Stimulated activated CD8-positive, alpha-beta memory T cell treated with anti-CD3 and anti-CD28 coated beads, Interleukin-15, amount 100 ng/mL, for 48 hours (primary cell): ENCODE data around the gene FZD10.

Experiments used
- DNase-seq, 2 donors: peaks; one replicate each; pipeline ENCODE4 v3.0.0-alpha.2; 2020; ENCODE audit warnings: low read depth in 2 of 2

The FZD10 gene

GRCh38 chr12:130162267-130162666 lies at the start of gene FZD10:
FZD10 (plus strand) TSS chr12:130162464; CDS start chr12:130162943, 479 bp downstream.
- no peak for DNase-seq

- no peak for DNase-seq
Measured at GRCh38 chr12:130114952-130115351, 47.3 kb upstream of the FZD10 start.

- DNase-seq, result no peak
Measured at GRCh38 chr12:130115646-130116045, 46.6 kb upstream of the FZD10 start.

GRCh38 chr12:130116791-130117190 lies 45.5 kb upstream of the FZD10 start:
- DNase-seq, result no peak

GRCh38 chr12:130117233-130117632 lies 45.0 kb upstream of the FZD10 start:
- no peak for DNase-seq

- no peak for DNase-seq
Measured at GRCh38 chr12:130117701-130118100, 44.6 kb upstream of the FZD10 start.

- DNase-seq, result no peak
Measured at GRCh38 chr12:130118181-130118580, 44.1 kb upstream of the FZD10 start.

GRCh38 chr12:130119241-130119861 lies 42.9 kb upstream of the FZD10 start:
- DNase-seq, result no peak

GRCh38 chr12:130120012-130120805 lies 42.1 kb upstream of the FZD10 start:
- no peak for DNase-seq

GRCh38 chr12:130121226-130122000 lies 40.9 kb upstream of the FZD10 start:
- no peak for DNase-seq

- DNase-seq, result no peak
Measured at GRCh38 chr12:130122356-130122755, 39.9 kb upstream of the FZD10 start.

- DNase-seq, result no peak
Measured at GRCh38 chr12:130124106-130124505, 38.2 kb upstream of the FZD10 start.

GRCh38 chr12:130124605-130125244 lies 37.5 kb upstream of the FZD10 start:
- no peak for DNase-seq

- no peak for DNase-seq
Measured at GRCh38 chr12:130126023-130126432, 36.2 kb upstream of the FZD10 start.

- no peak for DNase-seq
Measured at GRCh38 chr12:130127532-130127911, 34.7 kb upstream of the FZD10 start.

- DNase-seq, result no peak
Measured at GRCh38 chr12:130127912-130128789, 34.1 kb upstream of the FZD10 start.

- DNase-seq, result no peak
Measured at GRCh38 chr12:130128790-130129735, 33.2 kb upstream of the FZD10 start.

- DNase-seq, result no peak
Measured at GRCh38 chr12:130130346-130130745, 31.9 kb upstream of the FZD10 start.

GRCh38 chr12:130131025-130131424 lies 31.2 kb upstream of the FZD10 start:
- no peak for DNase-seq

- DNase-seq, result no peak
Measured at GRCh38 chr12:130131801-130132200, 30.5 kb upstream of the FZD10 start.
